GM19035 (cell line): ENCODE results near the gene LRRC10B.

Experiments
- ATAC-seq: cut with Tn5 transposase; IDR thresholded peaks from one replicate; pipeline ENCODE4 v1.9.1; 2021; ENCODE audit not compliant: unreplicated experiment

Gene LRRC10B

GRCh38 chr11:61486011-61486620 lies 22.4 kb upstream of the LRRC10B start:
- no peak for ATAC-seq

DNA sequence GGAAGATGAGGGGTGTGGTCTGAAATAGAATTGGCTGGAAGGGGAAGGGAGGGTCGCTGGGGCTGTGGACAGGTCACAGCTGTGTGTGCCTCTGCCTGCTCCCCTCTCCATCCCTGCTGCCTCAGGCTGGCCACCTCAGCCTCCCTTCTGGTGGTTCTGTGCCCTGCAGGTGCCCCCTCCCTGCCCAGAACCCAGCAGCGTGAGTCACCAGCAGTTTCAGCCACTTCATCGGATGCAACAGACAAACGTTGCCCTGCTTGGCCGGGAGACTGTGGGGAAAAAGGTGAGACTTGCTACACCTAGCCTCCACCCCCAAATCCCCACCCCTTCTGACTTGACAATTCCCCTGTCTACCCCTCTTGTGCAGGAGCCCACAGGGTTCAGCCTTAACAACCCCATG lies 21.8 kb upstream of the LRRC10B start:
- ATAC-seq: no peak

DNA sequence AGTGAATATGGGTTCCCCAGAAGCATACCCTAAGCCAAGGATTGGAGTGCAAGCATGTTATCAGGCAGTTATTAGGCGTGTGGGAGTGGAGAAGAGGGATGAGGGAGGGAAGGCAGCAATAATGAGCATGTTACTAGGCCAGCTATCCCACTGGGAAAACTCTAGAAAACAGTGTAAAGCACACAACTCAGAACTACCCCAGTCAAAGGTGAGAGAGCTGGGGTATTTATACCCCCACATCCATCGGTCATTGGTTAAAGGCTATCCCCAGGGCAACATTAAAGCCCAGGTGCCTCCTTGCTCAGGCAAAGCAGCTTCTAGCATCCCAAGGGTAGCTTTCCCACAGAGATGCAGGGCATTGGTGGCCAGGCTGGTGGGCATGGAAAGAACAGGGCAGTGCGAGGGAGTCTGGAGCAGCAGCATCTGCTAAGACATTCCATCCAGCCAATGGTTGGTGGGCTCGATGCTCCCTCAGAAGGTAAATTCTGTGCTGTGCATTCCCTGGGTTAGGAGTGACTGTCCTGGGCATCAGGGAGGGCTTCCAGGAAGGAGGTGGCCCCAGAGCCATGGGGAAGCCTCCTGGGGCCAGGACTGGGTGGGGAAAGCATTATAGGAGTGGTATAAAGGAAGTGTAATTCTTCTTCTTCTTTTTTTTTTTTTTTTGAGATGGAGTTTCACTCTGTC lies 21.1 kb upstream of the LRRC10B start:
- no peak for ATAC-seq

DNA sequence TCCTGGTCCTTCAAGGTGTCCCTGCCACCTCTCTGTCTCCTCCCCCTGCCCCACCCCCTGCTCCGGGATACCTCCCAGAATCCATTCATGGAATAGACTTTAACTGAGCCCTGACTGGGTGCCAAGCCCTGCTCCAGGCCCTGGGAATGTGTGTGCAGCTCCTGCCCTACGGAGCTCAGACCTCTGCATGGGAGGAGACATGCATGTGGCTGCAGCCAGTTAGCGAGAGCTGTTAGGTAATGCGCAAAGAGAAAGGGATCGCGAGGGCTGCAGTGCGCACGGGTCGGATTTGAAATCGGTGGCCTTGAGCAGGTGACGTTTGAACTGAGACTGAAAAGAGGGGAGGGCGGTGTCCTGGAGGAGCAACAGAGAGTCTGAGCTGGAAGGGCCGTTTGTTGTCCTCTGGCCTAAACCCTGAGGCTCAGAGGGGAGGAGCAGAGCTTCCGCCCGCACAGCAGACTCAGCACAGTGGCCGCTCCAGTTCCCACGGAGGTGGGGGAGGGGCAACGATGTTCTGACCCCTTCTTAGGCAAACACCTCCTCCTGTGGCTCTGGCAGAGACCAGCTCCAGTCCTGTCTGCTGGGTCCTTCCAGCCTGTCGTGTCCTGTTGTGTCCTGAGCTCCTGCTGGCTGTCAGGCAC lies 19.8 kb upstream of the LRRC10B start:
- ATAC-seq: no peak

DNA sequence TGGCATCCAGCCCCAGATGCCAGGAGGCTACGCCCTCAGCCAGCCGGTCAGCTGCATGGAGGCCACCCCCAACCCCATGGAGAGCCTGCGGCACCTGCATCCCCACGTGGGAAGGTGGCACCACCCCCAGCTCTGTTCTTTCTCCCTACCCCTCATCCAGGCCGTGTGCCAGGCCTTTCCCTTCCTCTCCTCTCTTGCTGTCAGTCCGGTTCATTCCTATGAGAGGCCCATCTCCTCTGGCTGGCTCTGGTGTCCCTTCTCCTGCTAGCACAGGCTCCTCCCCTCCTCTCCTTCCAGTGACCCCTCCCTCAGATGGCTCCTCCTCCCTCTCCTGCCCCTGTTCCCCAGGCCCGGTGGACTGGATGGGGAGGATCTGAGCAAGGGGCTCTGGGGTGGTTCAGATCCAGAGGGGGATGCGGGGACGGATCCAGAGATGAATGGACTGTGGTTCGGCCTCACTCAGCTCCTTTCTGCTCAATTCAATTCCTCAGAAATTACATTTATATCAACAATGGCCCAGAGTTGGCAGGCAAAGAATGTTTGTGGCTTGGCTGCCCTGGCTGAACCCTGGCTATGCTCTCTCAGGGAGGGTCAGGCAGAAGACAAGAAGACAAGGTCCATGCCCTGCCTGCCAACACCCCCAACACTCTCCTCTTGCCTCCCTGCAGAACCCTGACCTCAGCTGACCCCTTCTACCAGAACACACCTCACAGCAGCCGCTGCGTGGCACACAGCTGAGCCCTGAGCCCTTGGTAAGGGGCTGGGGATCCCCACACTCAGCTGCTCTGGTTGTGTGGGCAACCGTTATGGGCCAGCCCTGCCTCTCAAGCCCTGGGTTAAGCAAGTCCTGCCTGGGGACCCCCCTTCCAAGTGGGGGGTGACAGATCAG lies 18.5 kb upstream of the LRRC10B start:
- no peak for ATAC-seq

DNA sequence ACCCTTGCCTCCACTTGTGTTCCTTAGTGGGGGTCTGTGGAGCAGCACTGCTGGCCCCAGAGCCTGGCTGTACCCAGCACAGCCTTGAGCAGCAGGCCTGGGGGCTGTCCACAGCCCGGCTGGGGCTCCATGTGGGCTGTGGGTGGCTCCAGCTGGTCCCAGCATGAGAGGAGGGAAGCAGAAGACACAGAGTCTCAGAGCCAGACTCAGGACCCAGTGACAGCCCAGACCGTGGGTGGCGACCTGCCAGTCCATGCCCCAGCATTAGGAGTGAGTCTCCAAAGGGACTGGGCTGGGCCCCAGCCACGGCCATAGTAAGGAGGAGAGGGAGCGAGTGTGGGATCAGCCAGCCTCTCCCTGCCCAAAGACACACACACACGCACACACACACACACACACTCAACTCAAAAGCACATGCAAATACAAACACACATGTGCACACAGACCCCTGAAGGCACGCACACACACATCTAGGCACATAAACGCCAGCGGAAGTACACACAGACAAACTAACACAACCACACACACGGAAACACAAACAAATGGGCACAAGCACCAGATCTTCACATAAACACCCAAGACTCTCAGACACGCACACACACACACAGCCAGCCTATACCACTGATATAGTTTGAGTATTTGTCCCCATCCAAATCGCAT lies 16.7 kb upstream of the LRRC10B start:
- no peak for ATAC-seq

DNA sequence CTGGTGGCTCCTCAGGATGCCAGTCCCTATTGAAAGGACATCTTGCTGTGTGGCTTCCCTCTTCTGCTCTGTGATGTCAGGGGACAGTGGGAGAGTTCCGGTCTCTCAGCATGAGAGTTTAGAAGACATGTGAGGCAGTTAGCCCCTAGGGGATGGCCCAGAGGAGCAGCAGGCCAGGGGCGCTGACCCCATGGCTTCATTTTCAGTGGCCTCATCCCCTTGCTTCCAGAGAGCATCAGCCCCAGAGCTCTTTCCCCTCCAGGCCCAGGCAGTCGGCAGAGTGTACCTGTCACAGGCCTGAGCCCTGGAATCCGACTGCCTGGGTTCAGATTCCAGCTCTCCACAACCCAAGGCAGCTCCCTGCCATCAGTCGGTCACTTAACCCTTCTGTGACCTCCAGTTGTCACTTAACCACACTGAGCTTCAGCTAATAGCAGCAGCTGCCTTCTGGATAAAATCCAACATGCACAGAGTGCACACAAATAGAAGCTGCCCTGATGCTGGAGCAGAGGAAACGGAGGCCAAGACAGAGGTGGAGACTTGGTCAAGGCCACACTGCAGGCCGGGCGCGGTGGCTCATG lies 14.1 kb upstream of the LRRC10B start:
- no peak for ATAC-seq

GRCh38 chr11:61495801-61496601 lies 12.5 kb upstream of the LRRC10B start:
- ATAC-seq: no peak

GRCh38 chr11:61496602-61497400 lies 11.7 kb upstream of the LRRC10B start:
- no peak for ATAC-seq

- ATAC-seq: no peak
Observed at GRCh38 chr11:61497473-61497872, 11.1 kb upstream of the LRRC10B start.

DNA sequence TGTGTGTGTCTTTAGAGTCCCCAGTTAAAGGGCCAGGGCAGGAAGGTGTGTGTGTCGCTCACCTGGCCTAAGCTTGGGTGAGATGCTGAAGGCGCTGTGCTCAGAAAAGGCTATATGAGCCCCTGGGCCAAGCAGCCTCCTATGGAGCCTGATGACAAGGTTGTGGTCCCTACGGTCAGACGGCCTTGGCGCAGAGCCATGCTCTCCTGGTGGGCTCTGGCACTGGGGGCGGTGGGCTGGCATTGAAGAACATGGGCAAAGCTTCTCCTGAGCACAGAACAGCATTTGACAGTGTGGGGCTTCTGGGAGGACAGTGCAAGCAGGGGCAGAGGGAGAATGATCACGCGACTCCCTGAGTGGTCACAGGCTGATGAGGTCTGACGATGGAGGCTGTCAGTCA lies 10.7 kb upstream of the LRRC10B start:
- ATAC-seq: no peak

DNA sequence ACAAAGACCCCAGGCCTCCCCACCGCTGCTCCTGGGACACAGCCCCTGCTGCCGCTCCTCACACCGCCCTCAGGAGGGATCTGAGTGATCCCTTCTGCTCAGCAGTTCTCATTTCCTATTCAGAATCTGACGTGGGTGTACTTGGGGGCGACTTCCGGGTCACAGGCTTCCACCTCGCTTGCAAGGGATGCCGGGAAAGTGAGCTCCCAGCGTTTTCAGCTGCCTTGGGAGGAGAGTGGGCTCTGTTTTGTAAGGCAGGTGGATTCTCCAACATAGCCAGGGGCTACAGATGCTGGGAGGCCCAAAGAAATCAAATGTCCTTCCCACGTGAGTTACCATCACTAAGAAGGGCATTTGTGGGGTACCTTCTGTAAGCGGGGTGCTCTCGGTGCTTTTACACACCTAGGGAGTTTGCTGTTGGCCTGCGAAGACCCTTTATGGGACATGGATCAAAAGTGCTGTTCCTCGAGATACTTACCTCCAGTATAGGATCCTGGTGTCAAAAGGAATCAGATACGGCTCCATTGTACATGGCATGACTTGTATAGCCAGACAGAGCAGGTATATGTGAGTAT lies 9.7 kb upstream of the LRRC10B start:
- no peak for ATAC-seq

- ATAC-seq: no peak
Observed at GRCh38 chr11:61499816-61500491, 8.6 kb upstream of the LRRC10B start.

GRCh38 chr11:61502522-61502921 lies 6.0 kb upstream of the LRRC10B start:
- ATAC-seq: no peak

- no peak for ATAC-seq
Observed at GRCh38 chr11:61503135-61503770, 5.3 kb upstream of the LRRC10B start.

DNA sequence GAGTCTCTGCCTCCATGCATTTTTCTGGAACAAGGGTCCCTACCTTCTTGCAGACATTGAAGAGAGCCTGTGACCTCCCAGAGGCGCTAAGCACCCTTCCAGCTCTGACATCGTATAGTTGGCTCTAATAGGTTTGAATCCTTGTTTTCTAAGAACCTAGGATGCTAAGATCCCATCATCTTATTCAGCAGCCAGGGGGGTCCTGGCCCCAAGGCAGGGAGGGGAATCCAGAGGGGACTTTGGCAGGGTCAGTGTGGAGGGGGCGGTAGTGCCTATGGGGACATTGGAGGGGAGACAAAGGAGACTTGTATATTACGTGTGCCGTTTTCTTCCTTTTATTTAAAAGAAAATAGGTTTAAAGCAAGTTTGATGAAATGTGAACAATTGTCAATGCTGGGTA lies 3.4 kb upstream of the LRRC10B start:
- no peak for ATAC-seq

DNA sequence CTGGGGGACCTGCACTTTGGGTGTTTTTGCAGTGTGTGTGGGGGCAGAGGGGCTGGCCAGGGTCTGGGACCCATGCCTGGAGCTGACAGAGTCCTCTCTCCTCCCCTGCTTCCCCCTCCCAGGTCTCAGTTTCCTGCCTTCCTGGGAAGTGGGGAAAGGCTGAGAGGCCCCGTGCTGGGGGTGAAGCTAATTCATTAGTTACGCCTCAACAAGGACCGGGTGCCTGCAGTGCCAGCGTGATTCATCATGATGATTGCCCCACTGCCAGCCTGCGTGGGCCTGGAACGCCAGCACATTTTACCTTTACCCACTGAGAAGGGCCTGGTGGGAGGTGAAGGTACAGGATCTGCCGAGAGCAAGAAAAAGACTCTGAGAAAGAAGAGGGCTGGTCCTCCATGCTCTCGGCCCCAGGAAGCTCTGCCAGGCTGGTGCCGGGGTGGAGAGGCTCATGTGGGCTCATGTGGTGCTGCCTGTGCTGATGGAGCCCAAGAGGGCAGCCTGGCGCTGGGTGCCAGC lies 2.9 kb upstream of the LRRC10B start:
- no peak for ATAC-seq
